Bronchial epithelial cell (primary cell): ENCODE measurements around the gene GRIK1. TPM values are rescaled to one million over a fixed set of nuclear protein-coding genes. Genes with fewer than 3 reads are reported as not detected.

ENCODE experiments used
- DNase-seq: peaks from one replicate; pipeline ENCODE4 v3.0.0-alpha.2; 2010; ENCODE audit warnings: low read depth
- FAIRE-seq: peaks from 2 replicates; lab custom pipeline; 2011; peaks lifted over from hg19 to GRCh38; lab: Jason Lieb, UNC
- H3K27me3 ChIP-seq: 2 replicates; pipeline ENCODE4 v1.5.1; 2011; ENCODE audit warnings: low read length; ENCODE audit not compliant: control insufficient read depth, insufficient read depth
- H3K36me3 ChIP-seq: 2 replicates; pipeline ENCODE4 v1.5.1; 2011; ENCODE audit warnings: low read length; ENCODE audit not compliant: control insufficient read depth, insufficient read depth
- H3K4me3 ChIP-seq: 2 replicates; pipeline ENCODE4 v1.5.1; 2011; ENCODE audit warnings: mild to moderate bottlenecking, low read depth, low read length, control low read depth
- CTCF ChIP-seq: IDR thresholded peaks from 2 replicates; pipeline ENCODE4 v1.5.1; 2011; ENCODE audit warnings: mild to moderate bottlenecking, moderate library complexity, low read length, control low read depth, inconsistent platforms; ENCODE audit not compliant: insufficient read depth, severe bottlenecking
- total RNA-seq: library from RNA; depleted of rRNA; stranded (reverse); fragments of >200 nt; gene quantifications from 2 replicates; pipeline ENCODE4 v1.2.1, GENCODE V29; 2014

The GRIK1 gene
- total RNA-seq, 1 donor from 2014 or later: not detected

DNA sequence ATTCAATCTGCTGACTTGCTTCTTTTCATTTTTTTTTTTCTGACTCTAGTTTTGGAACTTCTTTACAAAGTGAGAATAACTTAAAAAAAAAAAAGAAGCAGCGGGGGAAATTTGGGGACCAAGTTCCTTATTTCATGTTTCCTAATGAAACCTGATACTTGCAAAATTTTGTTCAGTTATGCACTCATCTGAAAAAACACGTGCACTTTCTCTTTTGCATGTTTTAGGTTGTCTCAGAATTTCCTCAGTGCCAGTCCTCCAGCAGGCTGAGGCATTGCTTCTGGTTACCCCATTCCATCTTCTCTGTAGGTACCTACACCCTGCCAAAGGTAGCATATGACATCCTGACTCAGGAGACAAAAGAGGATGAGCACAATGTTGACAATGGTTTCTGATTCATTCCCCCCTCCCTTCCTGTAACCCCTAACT lies 299.7 kb downstream of the GRIK1 start:
- Histone ChIP-seq H3K27me3 (no peaks in the 10 kb centered on the region), H3K4me3 (no peak overlapping the region), H3K36me3 (no peaks in the 10 kb centered on the region)
- TF ChIP-seq CTCF: no peak
- DNase-seq (no peak), FAIRE-seq (no peak)

DNA sequence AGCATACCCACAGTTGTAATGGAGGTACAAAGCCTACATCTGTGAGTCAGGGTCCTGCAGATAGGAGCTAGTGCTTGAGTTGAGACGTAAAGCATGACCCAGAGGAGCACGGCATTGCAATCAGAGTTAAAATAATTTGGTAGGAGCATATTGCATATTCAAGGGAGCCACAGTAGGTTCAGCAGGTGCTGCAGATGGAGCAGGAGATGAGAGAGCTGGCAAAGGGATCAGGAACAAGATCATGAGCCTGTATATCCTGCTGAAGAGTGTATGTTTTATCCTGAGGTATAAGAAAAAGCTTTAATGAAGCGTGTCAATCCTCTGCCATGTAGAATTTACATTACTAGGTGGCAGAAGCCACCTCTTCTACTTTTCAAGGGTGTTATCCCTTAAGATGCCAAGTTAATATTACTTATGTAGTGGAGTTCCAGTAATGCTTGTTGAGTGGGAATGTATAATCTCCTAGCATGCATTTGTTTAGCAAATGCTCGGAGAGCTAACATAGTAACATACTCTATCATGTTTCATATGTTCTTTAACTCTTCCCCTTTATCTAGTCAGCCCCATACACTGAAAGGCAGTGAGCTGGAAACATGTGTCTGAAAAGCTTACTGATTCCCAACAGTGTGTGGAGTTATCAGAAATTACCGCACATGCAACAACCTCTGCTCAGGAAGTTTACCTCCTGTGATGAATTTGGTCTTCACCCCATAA lies 300.3 kb downstream of the GRIK1 start:
- DNase-seq (no peak), FAIRE-seq (no peak)
- TF ChIP-seq CTCF: no peak
- Histone ChIP-seq H3K27me3 (no peaks in the 10 kb centered on the region), H3K4me3 (no peak overlapping the region), H3K36me3 (no peaks in the 10 kb centered on the region)

DNA sequence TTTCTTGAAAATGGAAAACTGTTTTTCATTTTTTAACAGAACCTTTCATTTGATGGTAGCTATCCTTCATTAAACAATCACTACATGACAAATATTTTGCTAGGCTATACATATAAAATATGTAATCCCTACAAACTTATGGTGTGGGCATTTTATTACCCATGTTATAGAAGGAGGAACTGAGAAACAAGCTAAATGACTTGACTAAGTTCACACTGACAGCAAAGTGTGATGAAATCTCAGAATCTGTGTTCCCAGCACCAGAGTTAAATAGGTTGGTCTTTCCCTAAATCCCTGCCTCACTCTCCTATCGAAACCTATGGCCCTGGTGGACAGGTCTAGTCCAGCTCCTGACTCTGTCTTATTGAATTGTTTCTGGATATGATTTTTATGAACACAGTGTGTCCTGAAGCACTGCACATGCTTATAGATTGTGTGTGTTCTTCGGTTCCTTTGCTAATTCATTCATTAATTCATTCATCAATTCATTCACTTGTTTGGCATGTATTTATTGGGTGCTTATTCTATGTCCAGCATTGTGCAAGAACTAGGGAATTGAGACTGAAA lies 301.0 kb downstream of the GRIK1 start:
- H3K4me3 ChIP-seq: no peak overlapping the region
- no peak for DNase-seq
- no peaks in the 10 kb centered on the region for H3K27me3 ChIP-seq
- TF ChIP-seq CTCF: no peak
- no peak for FAIRE-seq
- no peaks in the 10 kb centered on the region for H3K36me3 ChIP-seq

- no peak for FAIRE-seq
- no peaks in the 10 kb centered on the region for H3K36me3 ChIP-seq
- DNase-seq: no peak
- no peak for TF ChIP-seq CTCF
- no peaks in the 10 kb centered on the region for H3K27me3 ChIP-seq
- no peak overlapping the region for H3K4me3 ChIP-seq
These were observed 301.7 kb downstream of the GRIK1 start for GRCh38 chr21:29638138-29638537.

DNA sequence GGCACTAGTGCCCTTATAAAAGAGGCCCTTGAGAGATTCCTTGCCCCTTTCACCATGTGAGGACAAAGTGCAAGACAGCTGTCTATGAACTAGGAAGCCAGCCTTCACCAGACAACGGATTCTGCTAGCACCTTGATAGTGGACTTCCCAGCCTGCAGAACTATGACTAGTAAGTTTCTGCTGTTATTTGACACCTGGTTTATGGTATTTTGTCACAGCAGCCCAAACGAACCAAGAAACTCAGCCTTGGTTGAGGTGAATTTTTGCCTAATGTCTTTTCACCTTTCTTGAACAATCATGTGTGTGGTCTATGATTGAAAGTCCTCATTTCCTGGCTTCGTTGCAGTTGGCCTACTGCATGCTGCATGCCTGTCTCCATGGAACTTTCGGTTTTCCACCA lies 302.2 kb downstream of the GRIK1 start:
- TF ChIP-seq CTCF: no peak
- no peaks in the 10 kb centered on the region for H3K36me3 ChIP-seq
- FAIRE-seq (peak; percentile 40), DNase-seq (no peak)
- no peak overlapping the region for H3K4me3 ChIP-seq
- no peaks in the 10 kb centered on the region for H3K27me3 ChIP-seq
